Liver (tissue), 9 donors: ENCODE data around the gene MTHFD1. TPM values are rescaled to one million over a fixed set of nuclear protein-coding genes. Genes with fewer than 3 reads are reported as not detected.

ENCODE experiments used
- DNase-seq: peaks from one replicate; pipeline ENCODE4 v3.0.0-alpha.2; 2017; ENCODE audit warnings: low spot score
- H3K27ac ChIP-seq, 2 donors: one replicate each; pipeline ENCODE4 v1.7.0; 2013; ENCODE audit warnings: inconsistent platforms in 2 of 2, low read length in 2 of 2, control low read depth in 1 of 2, low read depth in 1 of 2, mild to moderate bottlenecking in 1 of 2
- H3K27me3 ChIP-seq, 4 donors: one replicate each; pipeline versions ENCODE4 v1.6.1 to v1.7.0; 2013; ENCODE audit warnings: low read length in 3 of 4, inconsistent platforms in 1 of 4, mild to moderate bottlenecking in 1 of 4, moderate library complexity in 1 of 4; ENCODE audit not compliant: control insufficient read depth in 4 of 4, insufficient read depth in 4 of 4
- H3K36me3 ChIP-seq, 4 donors: one replicate each; pipeline versions ENCODE4 v1.6.1 to v1.7.0; 2013; ENCODE audit warnings: low read length in 3 of 4, mild to moderate bottlenecking in 3 of 4, low read depth in 1 of 4, moderate library complexity in 1 of 4; ENCODE audit not compliant: control insufficient read depth in 4 of 4, insufficient read depth in 3 of 4
- H3K4me1 ChIP-seq, 4 donors: one replicate each; pipeline versions ENCODE4 v1.6.1 to v1.7.0; 2013; ENCODE audit warnings: low read length in 3 of 4, mild to moderate bottlenecking in 3 of 4, moderate library complexity in 1 of 4; ENCODE audit not compliant: control insufficient read depth in 4 of 4, insufficient read depth in 4 of 4
- H3K4me3 ChIP-seq, 3 donors: one replicate each; pipeline versions ENCODE4 v1.6.1 to v1.7.0; 2013; ENCODE audit warnings: low read length in 3 of 3, control low read depth in 1 of 3, low read depth in 1 of 3, mild to moderate bottlenecking in 1 of 3
- H3K9ac ChIP-seq, 2 donors: one replicate each; pipeline ENCODE4 v1.7.0; 2013; ENCODE audit warnings: low read length in 2 of 2, mild to moderate bottlenecking in 2 of 2, moderate library complexity in 2 of 2, control low read depth in 1 of 2, low read depth in 1 of 2
- H3K9me3 ChIP-seq, 4 donors: one replicate each; pipeline versions ENCODE4 v1.6.1 to v1.7.0; 2013; ENCODE audit warnings: low read length in 3 of 4; ENCODE audit not compliant: control insufficient read depth in 4 of 4
- CTCF ChIP-seq: fragments of 150-350 bp; IDR thresholded peaks from 2 replicates; pipeline ENCODE4 v1.5.1; 2017; ENCODE audit warnings: improper control_type of control experiment, low read depth, low read length; ENCODE audit not compliant: missing input control
- FOXA1 ChIP-seq: IDR thresholded peaks from 2 replicates; pipeline ENCODE4 v1.6.1; 2016; ENCODE audit warnings: antibody characterized with exemption
- FOXA2 ChIP-seq: IDR thresholded peaks from 2 replicates; pipeline ENCODE4 v1.6.1; 2016; ENCODE audit warnings: antibody characterized with exemption
- GABPA ChIP-seq, 2 donors: IDR thresholded peaks in 1 of 2; conservative IDR thresholded peaks in 1 of 2; 2 replicates each; pipeline ENCODE4 v1.6.1; 2016; ENCODE audit warnings: antibody characterized with exemption in 2 of 2, mild to moderate bottlenecking in 1 of 2, moderate library complexity in 1 of 2
- HNF4A ChIP-seq, 2 donors: conservative IDR thresholded peaks; 2 replicates each; pipeline ENCODE4 v1.6.1; 2016; ENCODE audit warnings: antibody characterized with exemption in 2 of 2, mild to moderate bottlenecking in 2 of 2
- NR2F2 ChIP-seq: IDR thresholded peaks from 2 replicates; pipeline ENCODE4 v1.6.1; 2016; ENCODE audit warnings: antibody characterized with exemption
- RAD21 ChIP-seq, 2 donors: IDR thresholded peaks; 2 replicates each; pipeline ENCODE4 v1.6.1; 2016; ENCODE audit warnings: antibody characterized with exemption in 2 of 2, mild to moderate bottlenecking in 2 of 2
- TAF1 ChIP-seq: conservative IDR thresholded peaks from 2 replicates; pipeline ENCODE4 v1.6.1; 2016; ENCODE audit warnings: antibody characterized with exemption, mild to moderate bottlenecking
- WGBS: extraction: QIAGEN DNeasy Blood & Tissue Kit; methylation state at CpG from one replicate; pipeline ENCODE4 v1.1.7; 2013; 5-methylcytosine and 5-hydroxymethylcytosine counted together
- polyA plus RNA-seq, 2 donors: library from polyadenylated mRNA; stranded (reverse) in 1 of 2; unstranded in 1 of 2; fragments of 200-250 nt in 1 of 2; fragments of >200 nt in 1 of 2; fragmentation: Nextera tagmentation in 1 of 2; extraction: Ambion mirVana in 1 of 2; gene quantifications; one replicate each; pipeline versions ENCODE4 v1.2.1 to v1.2.3, GENCODE V29; 2013 to 2015
- total RNA-seq, 2 donors: library from RNA; depleted of rRNA; stranded (reverse); fragments of >200 nt; gene quantifications; one replicate each; pipeline ENCODE4 v1.2.3, GENCODE V29; 2014
- TF ChIP-seq, protein P1 (sequence below): IDR thresholded peaks from 2 replicates; pipeline ENCODE4 v1.6.1; 2016; ENCODE audit warnings: antibody characterized with exemption
- TF ChIP-seq, protein P2 (sequence below): IDR thresholded peaks from 2 replicates; pipeline ENCODE4 v1.6.1; 2016; ENCODE audit warnings: antibody characterized with exemption
- donor health status: healthy.
- donor health status: healthy.
- donor health status: healthy.
- donor health status: healthy.
- donor health status: healthy.

The MTHFD1 gene
- total and polyA plus RNA-seq, 4 donors: 43.8 to 203 (median 122) TPM

- Histone ChIP-seq H3K4me3 (no peak overlapping the region), H3K9ac (no peak overlapping the region), H3K27ac (no peak overlapping the region), H3K27me3 (no peaks in the 10 kb centered on the region), H3K4me1 (no peaks in the 10 kb centered on the region), H3K36me3 (peaks cover 0 to 4% (median 0%) of the 10 kb centered on the region in 4 donors), H3K9me3 (no peaks in the 10 kb centered on the region)
- TF ChIP-seq CTCF (peak; percentile 49), RAD21 (IDR thresholded peaks at IDR 0.05) (peak; percentile 68 to 71)
- TF ChIP-seq, protein P1, sequence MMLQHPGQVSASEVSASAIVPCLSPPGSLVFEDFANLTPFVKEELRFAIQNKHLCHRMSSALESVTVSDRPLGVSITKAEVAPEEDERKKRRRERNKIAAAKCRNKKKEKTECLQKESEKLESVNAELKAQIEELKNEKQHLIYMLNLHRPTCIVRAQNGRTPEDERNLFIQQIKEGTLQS: no peak
- no peak for DNase-seq
These were observed 90.6 kb downstream of the MTHFD1 start for GRCh38 chr14:64478634-64479250.

DNA sequence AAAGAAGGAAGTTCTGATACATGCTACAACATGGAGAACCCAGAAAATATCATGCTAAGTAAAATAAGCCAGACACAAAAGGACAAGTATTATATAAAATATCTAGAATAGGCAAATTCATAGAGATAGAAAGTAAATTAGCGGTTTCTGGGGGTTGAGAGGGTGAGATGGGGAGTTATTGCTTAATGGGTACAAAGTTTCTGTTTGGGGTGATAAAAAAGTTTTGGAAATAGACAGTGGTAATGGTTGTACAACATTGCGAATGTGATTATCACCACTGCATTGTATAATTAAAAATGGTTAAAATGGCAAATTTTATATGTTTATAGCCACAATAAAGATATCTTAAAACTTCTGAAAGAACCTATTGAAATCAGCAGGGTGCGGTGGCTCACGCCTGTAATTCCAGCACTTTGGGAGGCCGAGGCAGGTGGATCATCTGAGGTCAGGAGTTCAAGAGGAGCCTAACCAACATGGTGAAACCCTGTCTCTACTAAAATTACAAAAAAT is 100.5 kb downstream of the MTHFD1 start:
- Histone ChIP-seq H3K4me1 (no peaks in the 10 kb centered on the region), H3K27me3 (no peaks in the 10 kb centered on the region), H3K4me3 (no peak overlapping the region), H3K27ac (no peak overlapping the region), H3K9me3 (no peaks in the 10 kb centered on the region), H3K9ac (no peak overlapping the region), H3K36me3 (peaks cover 6 to 25% (median 12%) of the 10 kb centered on the region in 4 donors)
- no peak for DNase-seq
- TF ChIP-seq HNF4A (conservative IDR thresholded peaks at IDR 0.05) (peak; percentile 34 to 54), FOXA2 (no peak), GABPA (IDR thresholded peaks at IDR 0.05 in 1 of 2, conservative IDR thresholded peaks at IDR 0.05 in 1 of 2) (no peak), FOXA1 (no peak), NR2F2 (no peak), RAD21 (IDR thresholded peaks at IDR 0.05) (no peak)
- TF ChIP-seq, protein P2, sequence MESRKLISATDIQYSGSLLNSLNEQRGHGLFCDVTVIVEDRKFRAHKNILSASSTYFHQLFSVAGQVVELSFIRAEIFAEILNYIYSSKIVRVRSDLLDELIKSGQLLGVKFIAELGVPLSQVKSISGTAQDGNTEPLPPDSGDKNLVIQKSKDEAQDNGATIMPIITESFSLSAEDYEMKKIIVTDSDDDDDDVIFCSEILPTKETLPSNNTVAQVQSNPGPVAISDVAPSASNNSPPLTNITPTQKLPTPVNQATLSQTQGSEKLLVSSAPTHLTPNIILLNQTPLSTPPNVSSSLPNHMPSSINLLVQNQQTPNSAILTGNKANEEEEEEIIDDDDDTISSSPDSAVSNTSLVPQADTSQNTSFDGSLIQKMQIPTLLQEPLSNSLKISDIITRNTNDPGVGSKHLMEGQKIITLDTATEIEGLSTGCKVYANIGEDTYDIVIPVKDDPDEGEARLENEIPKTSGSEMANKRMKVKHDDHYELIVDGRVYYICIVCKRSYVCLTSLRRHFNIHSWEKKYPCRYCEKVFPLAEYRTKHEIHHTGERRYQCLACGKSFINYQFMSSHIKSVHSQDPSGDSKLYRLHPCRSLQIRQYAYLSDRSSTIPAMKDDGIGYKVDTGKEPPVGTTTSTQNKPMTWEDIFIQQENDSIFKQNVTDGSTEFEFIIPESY: no peak
- WGBS: 68% methylated on average over 5 of the region's 5 CpGs

GRCh38 chr14:64491637-64492036 is 103.5 kb downstream of the MTHFD1 start:
- TF ChIP-seq HNF4A (conservative IDR thresholded peaks at IDR 0.05) (peak in 1 of 2 donors; percentile 12), TAF1 (no peak)

More at GRCh38 chr14:64491637-64492036, 103.5 kb downstream of the MTHFD1 start:
- Histone ChIP-seq H3K4me3 (no peak overlapping the region), H3K27me3 (no peaks in the 10 kb centered on the region), H3K9me3 (no peaks in the 10 kb centered on the region), H3K36me3 (peaks cover 5 to 28% (median 10%) of the 10 kb centered on the region in 4 donors), H3K27ac (no peak overlapping the region), H3K9ac (no peak overlapping the region), H3K4me1 (no peaks in the 10 kb centered on the region)
- 61% methylated on average over 2 of the region's 2 CpGs for WGBS
- no peak for DNase-seq
